ENCODE results near the gene EPB41L5.

The EPB41L5 gene

GRCh38 chr2:120208381-120209353 lies 195.8 kb downstream of the EPB41L5 start:
- TF ChIP-seq POLR2AphosphoS5 (IDR thresholded peaks at IDR 0.05; ENCODE audit: low read depth, low read length) (no peak), TAF1 (IDR thresholded peaks at IDR 0.05; ENCODE audit: borderline replicate concordance, insufficient read depth, low read length) (no peak), SIN3A (IDR thresholded peaks at IDR 0.05; ENCODE audit: borderline replicate concordance, insufficient read depth, low read length) (no peak), FOXP2 (optimal IDR thresholded peaks at IDR 0.05; ENCODE audit: borderline replicate concordance, extremely low read depth, extremely low read length, insufficient read depth) (no peak), REST (IDR thresholded peaks at IDR 0.05; ENCODE audit: insufficient read depth in 1 of 2, low read depth in 2 of 2, low read length in 2 of 2) (no peak)

DNA sequence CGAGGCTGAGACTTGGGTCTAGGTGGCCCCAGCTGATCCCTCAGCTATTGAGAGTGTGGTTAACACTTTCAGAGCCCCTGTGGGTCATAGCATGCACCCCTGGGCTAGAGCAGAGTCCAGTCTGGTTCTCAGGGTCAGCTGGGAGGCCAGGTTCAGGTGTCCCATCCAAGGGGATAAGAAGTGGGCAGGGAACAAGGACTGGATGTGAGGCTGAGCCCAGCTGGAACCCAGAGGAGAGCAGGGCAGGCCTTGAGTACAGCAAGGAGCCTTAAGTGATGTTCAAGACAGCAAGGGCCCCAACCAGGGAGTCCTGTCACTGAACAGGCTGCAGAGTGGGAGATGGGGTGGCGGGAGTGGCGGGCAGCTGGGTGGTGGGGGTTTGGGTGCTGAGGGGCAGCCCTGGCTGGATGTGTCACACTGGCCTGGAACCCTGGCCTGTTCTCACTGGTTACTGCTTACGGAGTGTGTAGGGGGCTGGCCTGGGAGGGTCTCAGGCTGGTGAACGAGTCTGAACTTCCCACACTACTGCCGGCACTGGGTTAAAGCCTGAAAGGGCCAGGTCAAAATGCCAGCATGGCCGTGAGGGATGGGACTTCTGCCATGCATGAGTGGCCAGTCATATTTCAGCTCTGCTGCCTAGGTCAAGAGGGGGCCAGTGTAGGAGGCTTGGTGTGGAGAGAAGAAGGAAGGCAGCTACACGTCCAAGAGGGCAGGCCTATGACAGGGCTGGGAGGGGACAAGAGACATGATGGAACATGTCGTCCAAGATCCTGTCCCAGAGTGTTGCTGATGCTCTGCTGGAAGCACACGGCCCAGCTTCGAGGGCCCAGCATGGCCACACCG lies 196.8 kb downstream of the EPB41L5 start:
- TF ChIP-seq SIN3A (IDR thresholded peaks at IDR 0.05; ENCODE audit: borderline replicate concordance, insufficient read depth, low read length) (no peak), FOXP2 (optimal IDR thresholded peaks at IDR 0.05; ENCODE audit: borderline replicate concordance, extremely low read depth, extremely low read length, insufficient read depth) (no peak), REST (IDR thresholded peaks at IDR 0.05; ENCODE audit: insufficient read depth in 1 of 2, low read depth in 2 of 2, low read length in 2 of 2) (no peak), TAF1 (IDR thresholded peaks at IDR 0.05; ENCODE audit: borderline replicate concordance, insufficient read depth, low read length) (no peak), POLR2AphosphoS5 (IDR thresholded peaks at IDR 0.05; ENCODE audit: low read depth, low read length) (no peak)

GRCh38 chr2:120210270-120210693 lies 197.4 kb downstream of the EPB41L5 start:
- no peak for TF ChIP-seq FOXP2 (optimal IDR thresholded peaks at IDR 0.05; ENCODE audit: borderline replicate concordance, extremely low read depth, extremely low read length, insufficient read depth)
- TF ChIP-seq REST (IDR thresholded peaks at IDR 0.05; ENCODE audit: insufficient read depth in 1 of 2, low read depth in 2 of 2, low read length in 2 of 2), result no peak
- no peak for TF ChIP-seq TAF1 (IDR thresholded peaks at IDR 0.05; ENCODE audit: borderline replicate concordance, insufficient read depth, low read length)
- TF ChIP-seq POLR2AphosphoS5 (IDR thresholded peaks at IDR 0.05; ENCODE audit: low read depth, low read length), result no peak
- TF ChIP-seq SIN3A (IDR thresholded peaks at IDR 0.05; ENCODE audit: borderline replicate concordance, insufficient read depth, low read length), result no peak

- TF ChIP-seq SIN3A (IDR thresholded peaks at IDR 0.05; ENCODE audit: borderline replicate concordance, insufficient read depth, low read length) (no peak), TAF1 (IDR thresholded peaks at IDR 0.05; ENCODE audit: borderline replicate concordance, insufficient read depth, low read length) (no peak), REST (IDR thresholded peaks at IDR 0.05; ENCODE audit: insufficient read depth in 1 of 2, low read depth in 2 of 2, low read length in 2 of 2) (no peak), FOXP2 (optimal IDR thresholded peaks at IDR 0.05; ENCODE audit: borderline replicate concordance, extremely low read depth, extremely low read length, insufficient read depth) (no peak), POLR2AphosphoS5 (IDR thresholded peaks at IDR 0.05; ENCODE audit: low read depth, low read length) (no peak)
These were observed 205.3 kb downstream of the EPB41L5 start for GRCh38 chr2:120218181-120218580.
